ELF-1 (cell line): ENCODE measurements around the gene PLEKHA6.

Source experiments
- DNase-seq: peaks from one replicate; pipeline ENCODE4 v3.0.0-alpha.2; 2016; ENCODE audit warnings: low read depth, low spot score

PLEKHA6 gene

GRCh38 chr1:204190212-204191211, 169.2 kb downstream of the PLEKHA6 start:
- peak; percentile 20 for DNase-seq

GRCh38 chr1:204188959-204189639, 170.6 kb downstream of the PLEKHA6 start:
- DNase-seq, result no peak

GRCh38 chr1:204186597-204186996, 173.1 kb downstream of the PLEKHA6 start:
- DNase-seq, result no peak

GRCh38 chr1:204181116-204181515, 178.6 kb downstream of the PLEKHA6 start:
- DNase-seq, result no peak

GRCh38 chr1:204180133-204180532, 179.6 kb downstream of the PLEKHA6 start:
- DNase-seq, result peak; percentile 23

- no peak for DNase-seq
Observed at GRCh38 chr1:204178487-204179281, 181.0 kb downstream of the PLEKHA6 start.

- DNase-seq, result no peak
Observed at GRCh38 chr1:204177133-204177532, 182.6 kb downstream of the PLEKHA6 start.

GRCh38 chr1:204176049-204176448, 183.7 kb downstream of the PLEKHA6 start:
- no peak for DNase-seq

GRCh38 chr1:204174958-204175357, 184.8 kb downstream of the PLEKHA6 start:
- DNase-seq, result no peak

GRCh38 chr1:204172404-204173029, 187.2 kb downstream of the PLEKHA6 start:
- no peak for DNase-seq

- DNase-seq, result no peak
Observed at GRCh38 chr1:204171751-204172178, 188.0 kb downstream of the PLEKHA6 start.

- DNase-seq, result no peak
Observed at GRCh38 chr1:204170494-204171155, 189.1 kb downstream of the PLEKHA6 start.

- no peak for DNase-seq
Observed at GRCh38 chr1:204169858-204170257, 189.9 kb downstream of the PLEKHA6 start.
